ENCODE results near the gene CEP170B.
"Not testable (repeated sequence)": the region's sequence is repeated elsewhere in the genome, so short reads cannot be mapped to it uniquely, and the experiment has no call there.

The CEP170B gene

GRCh38 chr14:104917993-104918392 lies 52.9 kb downstream of the CEP170B start:
- Histone ChIP-seq H3K27me3 (ENCODE audit: control insufficient read depth, insufficient read depth, low read length) (no peaks in the 10 kb centered on the region), H3K9ac (ENCODE audit: low read length) (no peak overlapping the region), H3K4me1 (ENCODE audit: control insufficient read depth, insufficient read depth, low read length) (no peaks in the 10 kb centered on the region), H3K27ac (ENCODE audit: low read depth, low read length) (no peak overlapping the region), H3K36me3 (ENCODE audit: control insufficient read depth, insufficient read depth, low read length) (no peaks in the 10 kb centered on the region), H3K4me3 (ENCODE audit: low read length) (no peak overlapping the region)

- H3K27me3 ChIP-seq (ENCODE audit: control insufficient read depth, insufficient read depth, low read length); H3K36me3 ChIP-seq (ENCODE audit: control insufficient read depth, insufficient read depth, low read length); H3K4me3 ChIP-seq (ENCODE audit: low read length); H3K9ac ChIP-seq (ENCODE audit: low read length); H3K4me1 ChIP-seq (ENCODE audit: control insufficient read depth, insufficient read depth, low read length); H3K27ac ChIP-seq (ENCODE audit: low read depth, low read length): not testable (repeated sequence)
Observed at GRCh38 chr14:104919152-104919992, 54.3 kb downstream of the CEP170B start.

- H3K27me3 ChIP-seq (ENCODE audit: control insufficient read depth, insufficient read depth, low read length), result no peaks in the 10 kb centered on the region
- no peaks in the 10 kb centered on the region for H3K4me1 ChIP-seq (ENCODE audit: control insufficient read depth, insufficient read depth, low read length)
- no peak overlapping the region for H3K4me3 ChIP-seq (ENCODE audit: low read length)
- no peak overlapping the region for H3K9ac ChIP-seq (ENCODE audit: low read length)
- no peaks in the 10 kb centered on the region for H3K36me3 ChIP-seq (ENCODE audit: control insufficient read depth, insufficient read depth, low read length)
- no peak overlapping the region for H3K27ac ChIP-seq (ENCODE audit: low read depth, low read length)
Observed at GRCh38 chr14:104919993-104920315, 54.9 kb downstream of the CEP170B start.

GRCh38 chr14:104923640-104924420 lies 58.8 kb downstream of the CEP170B start:
- Histone ChIP-seq H3K4me3 (ENCODE audit: low read length) (no peak overlapping the region), H3K4me1 (ENCODE audit: control insufficient read depth, insufficient read depth, low read length) (no peaks in the 10 kb centered on the region), H3K27ac (ENCODE audit: low read depth, low read length) (no peak overlapping the region), H3K27me3 (ENCODE audit: control insufficient read depth, insufficient read depth, low read length) (no peaks in the 10 kb centered on the region), H3K36me3 (ENCODE audit: control insufficient read depth, insufficient read depth, low read length) (no peaks in the 10 kb centered on the region), H3K9ac (ENCODE audit: low read length) (no peak overlapping the region)

GRCh38 chr14:104924421-104925213 lies 59.5 kb downstream of the CEP170B start, which contains the start of gene PLD4:
Gene PLD4 (plus strand): TSS chr14:104924879. CDS start chr14:104927141, 2,262 bp downstream.
- H3K36me3 ChIP-seq (ENCODE audit: control insufficient read depth, insufficient read depth, low read length), result no peaks in the 10 kb centered on the region
- no peaks in the 10 kb centered on the region for H3K4me1 ChIP-seq (ENCODE audit: control insufficient read depth, insufficient read depth, low read length)
- H3K4me3 ChIP-seq (ENCODE audit: low read length), result peak within 1 kb of the TSS; percentile 15
- no peak within 1 kb of the TSS for H3K27ac ChIP-seq (ENCODE audit: low read depth, low read length)
- H3K27me3 ChIP-seq (ENCODE audit: control insufficient read depth, insufficient read depth, low read length), result no peaks in the 10 kb centered on the region
- H3K9ac ChIP-seq (ENCODE audit: low read length), result no peak within 1 kb of the TSS

- Histone ChIP-seq H3K9ac (ENCODE audit: low read length) (no peak overlapping the region), H3K4me3 (ENCODE audit: low read length) (peak overlapping the region; percentile 15), H3K4me1 (ENCODE audit: control insufficient read depth, insufficient read depth, low read length) (no peaks in the 10 kb centered on the region), H3K27ac (ENCODE audit: low read depth, low read length) (no peak overlapping the region), H3K27me3 (ENCODE audit: control insufficient read depth, insufficient read depth, low read length) (no peaks in the 10 kb centered on the region), H3K36me3 (ENCODE audit: control insufficient read depth, insufficient read depth, low read length) (no peaks in the 10 kb centered on the region)
Observed at GRCh38 chr14:104925214-104925854, 60.3 kb downstream of the CEP170B start.

- H3K27ac ChIP-seq (ENCODE audit: low read depth, low read length), result no peak overlapping the region
- H3K9ac ChIP-seq (ENCODE audit: low read length), result no peak overlapping the region
- H3K4me3 ChIP-seq (ENCODE audit: low read length), result no peak overlapping the region
- H3K4me1 ChIP-seq (ENCODE audit: control insufficient read depth, insufficient read depth, low read length), result no peaks in the 10 kb centered on the region
- no peaks in the 10 kb centered on the region for H3K27me3 ChIP-seq (ENCODE audit: control insufficient read depth, insufficient read depth, low read length)
- H3K36me3 ChIP-seq (ENCODE audit: control insufficient read depth, insufficient read depth, low read length), result no peaks in the 10 kb centered on the region
Observed at GRCh38 chr14:104925855-104926609, 61.0 kb downstream of the CEP170B start.

- no peaks in the 10 kb centered on the region for H3K36me3 ChIP-seq (ENCODE audit: control insufficient read depth, insufficient read depth, low read length)
- H3K27ac ChIP-seq (ENCODE audit: low read depth, low read length), result no peak overlapping the region
- no peaks in the 10 kb centered on the region for H3K27me3 ChIP-seq (ENCODE audit: control insufficient read depth, insufficient read depth, low read length)
- no peaks in the 10 kb centered on the region for H3K4me1 ChIP-seq (ENCODE audit: control insufficient read depth, insufficient read depth, low read length)
- no peak overlapping the region for H3K4me3 ChIP-seq (ENCODE audit: low read length)
- H3K9ac ChIP-seq (ENCODE audit: low read length), result no peak overlapping the region
Observed at GRCh38 chr14:104926619-104927431, 61.8 kb downstream of the CEP170B start.

GRCh38 chr14:104927432-104927816 lies 62.4 kb downstream of the CEP170B start:
- Histone ChIP-seq H3K4me3 (ENCODE audit: low read length) (no peak overlapping the region), H3K36me3 (ENCODE audit: control insufficient read depth, insufficient read depth, low read length) (no peaks in the 10 kb centered on the region), H3K4me1 (ENCODE audit: control insufficient read depth, insufficient read depth, low read length) (no peaks in the 10 kb centered on the region)

GRCh38 chr14:104927901-104928300 lies 62.8 kb downstream of the CEP170B start:
- Histone ChIP-seq H3K27me3 (ENCODE audit: control insufficient read depth, insufficient read depth, low read length) (no peaks in the 10 kb centered on the region), H3K4me3 (ENCODE audit: low read length) (no peak overlapping the region), H3K4me1 (ENCODE audit: control insufficient read depth, insufficient read depth, low read length) (no peaks in the 10 kb centered on the region)

More at GRCh38 chr14:104927432-104927816, 62.4 kb downstream of the CEP170B start:
- H3K27me3 ChIP-seq (ENCODE audit: control insufficient read depth, insufficient read depth, low read length), result no peaks in the 10 kb centered on the region
- H3K9ac ChIP-seq (ENCODE audit: low read length), result no peak overlapping the region
- H3K27ac ChIP-seq (ENCODE audit: low read depth, low read length), result no peak overlapping the region

More at GRCh38 chr14:104927901-104928300, 62.8 kb downstream of the CEP170B start:
- Histone ChIP-seq H3K36me3 (ENCODE audit: control insufficient read depth, insufficient read depth, low read length) (no peaks in the 10 kb centered on the region), H3K27ac (ENCODE audit: low read depth, low read length) (no peak overlapping the region), H3K9ac (ENCODE audit: low read length) (no peak overlapping the region)
